RKO (cell line): Measurements from ENCODE around the gene KSR2.
"Not testable (repeated sequence)": the region's sequence is repeated elsewhere in the genome, so short reads cannot be mapped to it uniquely, and the experiment has no call there.

Experiments used
- DNase-seq: peaks from one replicate; pipeline ENCODE4 v3.0.0-alpha.2; 2016; ENCODE audit warnings: low spot score

Gene KSR2

DNA sequence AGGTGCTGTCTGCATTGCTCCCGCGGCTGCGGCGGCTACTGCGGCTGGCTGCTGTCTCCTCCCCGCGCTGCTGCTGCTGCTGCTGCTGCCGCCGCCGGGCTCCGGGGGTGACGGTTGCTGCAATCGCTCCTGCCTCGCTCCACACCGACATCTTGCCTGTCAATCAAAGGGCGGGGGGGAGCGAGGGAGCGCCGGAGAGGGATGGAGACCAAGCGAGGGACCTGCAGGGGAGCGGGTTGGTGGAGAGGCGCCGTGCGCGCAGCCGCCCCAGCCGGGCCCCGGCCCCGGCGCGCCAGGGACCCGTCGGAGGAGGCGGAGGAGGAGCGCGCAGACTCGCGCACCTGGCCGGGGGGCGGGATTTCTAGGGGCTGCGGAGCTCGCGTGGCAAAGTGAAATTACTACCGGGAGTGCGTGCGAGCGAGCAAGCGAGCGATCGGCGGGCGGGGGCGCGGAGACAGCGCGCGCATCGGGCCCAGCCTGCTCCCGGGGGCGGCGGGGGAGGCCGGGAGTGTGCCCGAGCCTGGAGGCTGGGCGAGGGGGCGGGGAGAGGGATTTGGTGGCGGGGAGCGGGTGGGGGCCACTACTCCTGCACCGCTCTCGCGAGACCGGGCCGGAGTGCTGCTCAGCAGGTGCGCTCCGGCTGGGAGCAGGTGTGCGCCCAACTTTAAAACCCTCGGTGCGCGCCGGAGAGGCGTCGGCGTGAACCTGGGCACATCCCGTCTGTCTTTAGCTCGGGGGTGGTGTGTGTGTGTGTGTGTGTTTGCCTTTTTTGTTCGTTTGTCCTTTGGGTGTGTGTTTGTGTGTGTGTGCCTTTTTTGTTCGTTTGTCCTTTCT, at the start of gene KSR2:
Gene KSR2, minus strand, starts transcription at position 165 of the 834 bp plus-strand sequence. CDS start 735 bp downstream, outside the sequence.
- DNase-seq = peak; percentile 26

DNA sequence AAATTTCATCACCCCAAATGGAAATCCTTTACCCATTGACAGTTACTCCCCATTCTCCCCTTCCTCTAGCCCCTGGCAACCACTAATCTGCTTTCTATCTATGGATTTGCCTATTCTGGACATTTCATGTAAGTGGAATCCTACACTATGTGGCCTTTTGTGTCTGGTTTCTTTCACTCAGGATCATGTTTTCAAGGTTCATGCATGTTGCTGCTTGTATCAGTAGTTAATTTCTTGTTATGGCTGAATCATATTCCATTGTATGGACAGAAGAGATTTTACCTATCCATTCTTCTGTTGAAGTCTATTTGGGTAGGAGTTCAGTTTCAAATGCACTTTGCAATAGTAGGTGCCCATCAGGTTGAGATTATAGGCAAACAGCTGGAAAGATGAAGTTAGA, 49.1 kb upstream of the KSR2 start:
- DNase-seq = no peak

DNA sequence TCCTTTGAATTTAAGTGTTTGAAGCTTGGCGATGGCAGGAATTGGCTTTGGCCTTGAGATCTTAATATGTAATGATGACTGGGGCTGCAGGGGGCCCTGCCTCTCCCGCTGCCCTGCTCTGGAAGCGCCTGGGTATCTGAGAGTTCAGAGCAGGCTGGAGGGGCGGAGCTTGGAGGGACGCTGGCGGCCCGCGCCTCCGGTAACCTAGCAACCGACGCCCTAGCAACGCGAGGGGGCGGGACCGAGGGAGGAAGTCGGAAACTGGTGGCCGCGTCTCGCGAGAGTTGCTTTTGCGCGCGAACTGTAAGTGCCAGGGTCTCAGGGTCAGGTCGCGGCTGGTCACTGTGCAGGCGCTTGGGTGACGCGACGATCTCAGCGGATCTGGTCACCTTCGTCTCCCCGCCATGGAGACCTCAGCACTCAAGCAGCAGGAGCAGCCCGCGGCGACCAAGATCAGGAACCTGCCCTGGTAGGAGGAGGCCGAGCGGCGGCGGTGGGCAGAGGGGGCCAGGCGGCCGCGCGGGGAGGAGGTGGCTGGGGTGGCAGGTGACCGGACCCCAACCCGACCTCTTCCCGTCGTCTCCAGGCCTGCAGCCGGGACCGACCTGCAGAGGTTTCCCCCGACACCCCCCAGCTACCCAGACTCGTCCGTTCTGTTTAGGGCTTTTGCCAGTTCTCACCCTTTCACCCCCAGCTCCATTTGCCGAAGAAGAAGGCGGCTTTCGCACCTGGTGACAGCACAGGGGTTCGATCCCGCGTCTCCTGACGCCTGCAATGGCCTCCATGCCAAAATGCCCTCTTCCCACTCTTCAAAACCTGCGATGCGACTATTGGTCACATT, 47.9 kb upstream of the KSR2 start, which contains the start of gene RFC5:
Gene RFC5, plus strand, starts transcription at position 280 of the 841 bp plus-strand sequence. Its CDS starts 125 bp downstream, at position 405.
- peak; percentile 97 for DNase-seq

DNA sequence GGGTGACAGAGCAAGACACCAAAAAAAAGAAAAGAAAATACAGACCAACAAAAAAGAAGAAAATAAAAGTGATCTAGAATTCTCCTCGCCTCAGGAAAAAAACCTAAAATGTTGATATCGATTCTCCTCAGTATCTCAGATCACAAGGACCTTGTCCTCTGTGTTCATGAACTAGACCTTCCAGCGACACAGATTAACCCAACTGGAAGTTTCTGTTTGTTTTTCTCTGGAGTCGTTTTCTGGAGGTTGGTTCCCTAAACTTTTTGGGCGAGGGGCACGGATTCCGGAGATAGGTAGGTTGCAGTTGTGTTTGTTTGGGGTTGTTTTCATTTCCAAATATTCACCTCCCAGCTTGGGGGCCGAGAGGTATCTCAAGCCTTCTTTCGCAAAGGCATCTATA, 47.2 kb upstream of the KSR2 start:
- no peak for DNase-seq

DNA sequence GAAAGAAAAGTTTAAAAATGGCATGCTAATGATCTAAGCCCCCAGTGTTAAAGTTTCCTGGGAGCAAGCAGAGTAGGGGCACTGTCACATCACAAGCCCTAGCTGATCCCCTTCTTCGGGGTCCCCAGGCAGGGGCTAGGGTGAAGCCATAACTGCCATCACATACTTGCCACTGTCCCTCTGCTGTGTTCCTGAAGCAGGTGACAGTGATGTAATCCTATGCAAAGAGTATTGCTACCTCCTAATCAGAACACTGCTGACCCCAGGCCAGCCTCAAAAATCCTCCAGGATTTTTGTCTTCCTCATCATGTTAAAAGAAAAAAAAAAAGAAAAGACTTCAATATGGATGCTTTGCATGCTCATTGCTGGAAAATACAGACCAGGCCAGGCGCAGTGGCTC, 46.5 kb upstream of the KSR2 start:
- DNase-seq = no peak

DNA sequence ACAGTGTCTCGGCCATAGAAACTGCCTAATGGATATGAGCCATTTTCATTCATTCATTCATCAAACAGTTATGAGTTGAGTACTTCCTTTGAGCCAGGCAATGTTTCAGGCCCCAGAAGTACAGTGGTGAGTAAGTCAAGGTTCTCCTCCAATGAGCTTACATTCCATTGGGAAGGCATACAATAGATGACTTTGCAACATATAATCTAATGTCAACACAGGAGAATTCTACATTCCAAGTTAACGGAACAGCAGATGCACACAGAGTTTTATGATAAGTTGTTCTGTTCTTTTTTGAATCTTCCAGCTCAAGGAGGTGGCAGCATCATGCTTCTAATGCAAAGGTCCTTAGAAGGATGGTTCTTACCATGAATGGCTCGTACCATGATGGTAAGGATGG, 44.5 kb upstream of the KSR2 start:
- no peak for DNase-seq

DNA sequence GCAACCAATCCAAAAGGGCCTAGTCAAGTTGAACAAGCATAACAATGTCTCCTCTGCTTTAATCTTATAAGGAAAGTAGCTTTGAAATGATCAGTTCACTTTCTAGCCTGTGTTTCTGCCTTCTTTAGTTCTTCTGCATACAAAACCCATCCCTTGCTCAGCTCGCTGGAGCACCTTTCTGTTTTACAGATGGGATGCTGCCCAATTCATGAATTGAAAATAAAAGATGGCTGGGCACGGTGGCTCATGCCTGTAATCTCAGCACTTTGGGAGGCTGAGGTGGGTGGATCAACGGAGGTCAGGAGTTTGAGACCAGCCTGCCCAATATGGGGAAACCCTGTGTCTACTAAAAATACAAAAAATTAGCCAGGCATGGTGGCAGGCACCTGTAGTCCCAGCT, 43.2 kb upstream of the KSR2 start:
- DNase-seq = no peak

DNA sequence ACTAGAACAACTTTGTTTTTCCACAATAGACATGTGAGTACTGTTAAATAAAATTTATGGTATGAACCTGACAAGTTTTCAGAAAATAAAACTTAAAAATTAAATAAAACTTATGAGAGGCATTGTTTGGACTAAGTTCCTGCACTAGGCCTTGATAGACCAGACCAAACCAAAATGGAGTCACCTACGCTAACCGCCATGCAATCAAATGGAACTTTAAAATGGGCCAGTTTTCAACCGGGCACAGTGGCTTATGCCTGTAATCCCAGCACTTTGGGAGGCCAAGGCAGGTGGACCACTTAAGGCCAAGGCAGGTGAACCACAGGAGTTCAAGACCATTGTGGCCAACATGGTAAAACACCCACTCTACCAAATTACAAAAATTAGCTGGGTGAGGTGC, 42.6 kb upstream of the KSR2 start:
- DNase-seq = no peak

DNA sequence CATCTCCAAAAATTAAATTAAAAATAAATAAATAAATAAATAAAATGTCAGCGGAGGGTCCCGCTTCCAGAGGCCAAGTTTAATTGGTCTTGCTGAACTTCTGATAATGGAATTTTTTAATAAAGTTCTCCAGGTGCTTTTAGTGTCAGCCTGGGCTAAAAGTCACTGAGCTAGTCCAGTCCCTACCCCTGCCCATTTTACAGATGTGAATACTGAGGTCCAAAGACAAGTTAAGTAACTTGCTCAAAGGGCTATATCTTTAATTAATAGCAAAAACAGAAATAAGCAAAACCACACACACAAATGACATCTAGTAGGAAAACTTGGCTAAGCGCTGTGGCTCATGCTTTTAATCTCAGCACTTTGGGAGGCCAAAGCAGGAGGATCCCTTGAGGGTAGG, 42.1 kb upstream of the KSR2 start:
- DNase-seq = no peak

DNA sequence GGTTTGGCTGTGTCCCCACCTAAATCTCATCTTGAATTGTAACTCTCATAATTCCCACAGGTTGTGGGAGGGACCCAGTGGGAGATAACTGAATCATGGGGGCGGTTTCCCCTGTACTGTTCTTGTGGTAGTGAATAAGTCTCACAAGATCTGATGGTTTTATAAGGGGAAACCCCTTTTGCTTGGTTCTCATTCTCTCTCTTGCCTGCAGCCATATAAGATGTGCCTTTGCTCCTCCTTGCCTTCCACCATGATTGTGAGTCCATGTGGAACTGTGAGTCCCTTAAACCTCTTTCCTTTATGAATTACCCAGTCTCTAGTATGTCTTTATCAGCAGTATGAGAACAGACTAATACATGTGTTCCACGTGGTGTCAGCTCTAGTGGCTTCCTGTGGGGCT, 31.0 kb upstream of the KSR2 start:
- not testable (repeated sequence) for DNase-seq

DNA sequence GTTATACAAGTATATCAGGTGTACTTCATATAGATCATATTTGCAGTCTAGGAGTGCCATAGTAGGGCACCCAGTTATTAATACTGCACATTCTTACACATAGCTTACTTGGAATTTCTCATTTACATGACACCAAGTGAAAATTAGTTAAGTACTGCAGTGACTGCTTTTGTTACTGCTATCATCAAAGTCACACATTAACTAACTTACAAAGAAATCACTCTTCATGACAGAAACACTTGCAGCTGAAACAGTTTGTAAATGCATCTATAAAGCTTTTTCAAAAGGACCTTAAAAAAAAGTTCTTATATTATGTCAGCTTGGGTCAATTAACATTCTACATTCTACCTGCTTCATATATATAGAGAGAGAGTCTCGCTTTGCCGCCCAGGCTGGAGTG, 29.9 kb upstream of the KSR2 start:
- DNase-seq = no peak

DNA sequence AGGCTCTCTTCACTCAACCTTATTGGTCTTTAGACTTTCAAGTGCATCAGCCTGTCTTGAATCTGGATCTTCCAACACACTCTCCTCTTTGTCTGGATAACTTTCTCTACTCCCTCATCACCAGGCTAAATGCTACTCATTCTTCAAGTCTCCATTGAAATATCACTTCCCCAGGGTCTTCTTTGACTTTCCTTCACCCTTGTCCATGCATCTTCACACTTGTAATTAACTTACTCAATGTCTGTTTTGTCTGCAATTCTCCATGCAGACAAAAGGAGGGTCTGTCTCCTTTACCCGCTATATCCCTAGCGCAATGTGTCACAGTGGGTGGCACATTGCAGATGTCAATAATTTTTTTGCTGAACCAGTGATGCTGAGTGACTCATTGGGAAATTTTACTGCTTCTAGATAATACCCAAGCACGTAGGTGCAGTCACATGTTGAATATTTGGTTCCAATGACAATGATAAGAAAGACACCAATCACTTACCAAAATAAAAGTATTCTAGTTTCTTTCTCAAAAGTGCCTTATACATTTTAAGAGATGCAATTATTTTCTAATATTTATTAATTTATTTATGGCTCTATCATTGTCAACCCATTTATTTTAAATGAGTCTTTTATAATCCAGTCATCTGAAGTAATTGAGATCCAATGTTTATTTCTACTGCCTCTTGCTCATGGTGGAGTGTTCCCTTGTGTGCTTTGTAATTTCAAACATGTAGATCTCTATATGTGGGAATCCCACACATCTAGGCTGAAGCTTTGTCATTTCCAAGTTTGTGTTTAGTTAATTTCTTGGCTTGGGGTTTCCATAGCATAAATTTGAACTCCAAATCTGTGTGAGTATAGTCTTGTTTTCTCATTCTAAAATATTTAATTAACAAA, 26.0 kb upstream of the KSR2 start:
- no peak for DNase-seq

DNA sequence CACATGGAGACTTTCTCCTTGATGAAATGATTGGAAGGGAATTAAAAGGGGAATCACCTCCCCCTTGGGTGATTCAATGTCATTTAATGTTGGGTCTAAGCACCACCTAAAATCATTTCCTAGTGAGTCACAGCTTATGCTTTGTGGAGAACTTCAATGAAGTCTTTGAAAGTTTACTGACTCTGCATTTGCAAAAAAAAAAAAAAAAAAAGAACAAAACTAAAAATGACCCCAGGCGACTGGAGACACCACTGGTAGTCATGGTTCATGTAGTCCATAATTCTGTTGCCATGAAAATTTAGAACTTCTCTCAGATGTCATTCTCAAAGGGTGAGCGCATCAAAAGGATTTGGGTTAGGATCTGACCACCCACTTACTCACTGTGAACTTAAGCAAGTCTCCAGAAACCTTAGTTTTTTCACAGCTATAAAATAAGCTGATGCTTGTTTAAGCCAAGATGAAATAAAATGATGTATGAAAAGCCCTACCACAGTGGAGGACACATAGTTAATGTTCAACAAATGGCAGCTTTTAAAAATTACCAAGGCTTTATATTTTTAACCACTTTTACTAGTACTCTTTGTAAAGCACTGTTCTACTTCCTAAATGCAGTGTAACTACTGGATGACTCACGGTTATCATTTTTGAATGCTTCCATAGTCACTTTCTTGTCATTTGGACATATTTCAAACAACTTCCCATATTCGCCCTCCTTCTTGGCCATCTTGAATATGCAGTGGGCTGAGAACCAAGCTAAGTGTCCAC, 18.1 kb upstream of the KSR2 start:
- peak; percentile 91 for DNase-seq

DNA sequence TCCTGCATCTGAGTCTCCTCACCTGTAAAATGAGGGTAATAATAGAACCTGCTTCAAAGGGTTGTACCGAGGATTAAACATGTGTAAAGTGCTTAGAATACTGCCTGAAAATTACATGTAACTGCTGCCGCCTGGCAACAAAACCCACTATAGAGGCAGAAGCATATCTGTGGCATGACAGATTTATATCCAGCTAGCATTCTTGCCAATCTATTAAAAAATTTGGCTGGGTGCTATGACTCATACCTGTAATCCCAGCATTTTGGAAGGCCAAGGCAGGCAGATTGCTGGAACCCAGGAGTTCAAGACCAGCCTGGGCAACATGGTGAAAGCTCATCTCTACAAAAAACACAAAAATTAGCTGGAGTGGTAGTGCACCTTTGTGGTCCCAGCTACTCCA, 16.4 kb upstream of the KSR2 start:
- no peak for DNase-seq

DNA sequence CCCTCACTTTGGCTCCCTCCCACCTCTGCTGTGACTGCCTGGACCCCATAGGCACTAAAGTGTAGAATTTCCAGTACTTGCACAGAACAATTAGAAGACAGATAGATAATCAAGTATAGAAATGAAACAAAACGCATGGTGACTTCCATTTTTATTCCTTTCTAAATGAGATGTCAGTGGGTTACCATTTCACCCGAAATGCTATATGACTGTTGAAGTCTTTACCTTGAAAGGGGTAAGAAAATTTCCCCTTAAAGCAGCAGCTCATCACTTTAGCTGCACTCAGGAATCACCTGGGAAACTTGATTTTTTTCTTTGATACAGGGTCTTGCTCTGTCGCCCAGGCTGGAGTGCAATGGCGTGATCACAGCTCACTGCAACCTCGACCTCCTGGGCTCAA, 12.5 kb upstream of the KSR2 start:
- no peak for DNase-seq

DNA sequence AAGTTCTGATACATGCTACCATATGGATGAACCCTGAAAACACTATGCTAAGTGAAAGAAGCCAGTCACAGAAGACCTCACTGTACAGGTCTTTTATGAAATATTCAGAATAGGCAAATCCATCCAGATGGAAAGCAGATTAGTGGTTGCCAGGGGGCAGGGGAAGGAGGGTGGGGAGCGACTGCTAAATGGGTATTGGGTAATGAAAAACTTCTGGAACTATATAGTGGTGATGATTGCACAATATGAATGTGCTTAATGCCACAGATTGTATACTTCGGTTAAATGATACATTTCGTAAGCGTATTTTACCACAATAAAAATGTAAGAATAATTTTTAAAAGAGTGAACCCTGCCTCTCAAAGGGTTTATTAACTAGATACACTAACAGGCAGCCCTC, 11.8 kb upstream of the KSR2 start:
- DNase-seq = no peak

DNA sequence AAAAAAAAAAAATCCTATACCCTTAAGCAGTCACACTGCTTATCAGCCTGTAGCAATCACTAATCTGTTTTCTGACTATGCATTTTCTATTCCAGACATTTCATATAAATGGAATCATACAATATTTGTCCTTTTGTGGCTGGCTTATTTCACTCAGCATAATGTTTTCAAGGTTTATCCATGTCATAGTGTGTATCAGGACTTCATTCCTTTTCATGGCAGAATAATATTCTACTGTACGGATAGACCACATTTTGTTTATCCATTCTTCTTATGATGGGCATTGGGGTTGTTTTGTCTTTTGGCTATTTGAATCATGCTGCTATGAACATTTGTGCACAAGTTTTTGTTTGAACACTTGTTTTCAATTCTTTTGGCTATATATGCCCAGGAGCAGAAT, 8.6 kb upstream of the KSR2 start:
- DNase-seq = no peak

DNA sequence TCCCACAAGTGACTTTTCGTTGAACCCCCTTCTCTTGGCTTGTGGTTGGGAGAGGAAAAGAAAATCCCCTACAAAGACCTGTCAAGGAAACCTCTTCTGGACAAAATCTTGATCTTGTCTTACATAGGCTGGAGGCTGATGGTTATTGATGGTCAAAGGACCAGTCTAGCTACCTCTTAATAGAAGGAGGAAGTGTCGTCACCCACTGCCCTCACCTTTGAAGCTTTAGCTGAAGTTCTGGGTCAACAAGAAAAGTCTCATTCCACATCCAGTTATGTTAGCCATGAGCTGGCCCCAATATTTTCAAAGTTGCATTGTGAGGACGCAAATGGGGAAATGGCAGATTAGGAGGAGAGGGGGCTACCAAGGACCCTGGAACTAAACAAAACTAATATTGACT, 6.2 kb upstream of the KSR2 start:
- DNase-seq = no peak

DNA sequence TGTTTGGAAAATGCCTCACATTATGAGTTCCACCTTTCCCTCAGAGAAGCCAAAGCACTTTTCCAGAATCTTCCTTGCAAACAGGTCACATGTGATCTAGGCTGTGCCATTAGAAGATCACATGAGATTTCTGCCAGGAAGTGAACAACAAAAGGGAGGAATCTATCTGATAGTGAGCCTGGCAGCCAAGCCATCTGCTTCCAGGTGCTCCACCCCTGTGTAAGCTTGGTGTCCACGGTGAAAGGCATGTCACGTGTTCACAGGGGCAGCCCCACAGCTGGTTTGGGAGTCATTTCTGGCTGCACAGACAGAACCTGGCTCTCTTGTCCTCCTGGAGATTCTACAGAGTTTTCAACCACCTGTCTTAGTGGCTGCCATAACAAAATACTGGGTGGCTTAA, 3.5 kb upstream of the KSR2 start:
- no peak for DNase-seq

DNA sequence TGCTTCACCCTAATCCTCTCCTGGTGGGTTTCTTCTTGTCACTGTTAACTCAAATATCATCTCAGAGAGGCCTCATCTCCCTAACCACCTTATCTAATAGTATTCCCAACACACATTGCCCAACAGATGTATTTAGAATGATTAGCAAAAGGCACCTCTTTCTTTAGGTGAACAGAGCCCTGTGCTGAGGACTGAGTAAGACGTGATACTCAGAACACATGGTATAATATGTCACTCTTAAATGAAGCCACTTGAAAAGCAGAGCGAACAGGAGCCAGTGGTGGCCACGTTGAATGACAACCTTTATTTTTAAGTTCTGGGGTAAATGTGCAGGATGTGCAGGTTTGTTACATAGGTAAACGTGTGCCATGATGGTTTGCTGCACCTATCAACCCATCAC, 1.5 kb upstream of the KSR2 start:
- DNase-seq = no peak

DNA sequence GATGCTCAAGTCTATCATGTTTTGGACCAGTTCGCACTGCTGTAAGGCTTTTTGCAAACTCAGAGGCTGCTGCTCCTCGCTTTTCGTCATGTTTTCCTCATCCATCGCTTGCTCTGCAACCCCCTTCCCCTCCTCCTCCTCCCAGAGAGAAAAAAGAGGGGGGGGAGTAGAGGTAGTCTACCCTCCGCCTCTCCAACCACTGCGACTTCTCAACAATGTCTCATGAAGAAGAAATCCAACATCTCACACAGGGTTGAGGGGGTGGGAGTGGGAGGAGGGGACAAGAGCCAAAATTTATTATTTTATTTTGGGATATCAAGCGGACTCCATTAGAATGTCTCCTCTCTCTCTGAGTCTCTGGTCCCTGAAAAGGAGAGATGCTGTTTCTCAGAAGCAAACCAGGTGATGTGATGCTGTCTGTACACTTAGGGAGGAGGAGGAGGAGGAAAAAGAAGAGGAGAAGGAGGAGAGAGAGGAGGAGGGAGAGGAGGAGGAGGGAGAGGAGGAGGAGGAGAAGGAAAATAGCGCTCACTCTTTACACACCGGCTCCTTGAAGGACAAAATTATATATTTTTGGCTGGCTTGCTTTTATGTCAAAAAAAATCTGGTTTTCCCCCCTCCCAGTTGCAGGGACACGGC, 520 bp downstream of the KSR2 start:
- no peak for DNase-seq
